Measurements from ENCODE around the gene DUOX1.
"Not testable (repeated sequence)": the region's sequence is repeated elsewhere in the genome, so short reads cannot be mapped to it uniquely, and the experiment has no call there.

DUOX1 gene

GRCh38 chr15:45131510-45131909 lies 1.7 kb downstream of the DUOX1 start:
- DNase-seq (ENCODE audit: low read depth), result no peak
- TF ChIP-seq CTCF (conservative IDR thresholded peaks at IDR 0.05; ENCODE audit: control insufficient read depth, insufficient read depth, low read depth, low read length), result no peak
- H3K4me3 ChIP-seq (ENCODE audit: control insufficient read depth, low read depth, low read length), result no peak overlapping the region

- no peak overlapping the region for H3K4me3 ChIP-seq (ENCODE audit: control insufficient read depth, low read depth, low read length)
- DNase-seq (ENCODE audit: low read depth), result no peak
Measured at GRCh38 chr15:45132844-45133560, 3.2 kb downstream of the DUOX1 start.

GRCh38 chr15:45133561-45133920 lies 3.7 kb downstream of the DUOX1 start:
- H3K4me3 ChIP-seq (ENCODE audit: control insufficient read depth, low read depth, low read length), result no peak overlapping the region
- DNase-seq (ENCODE audit: low read depth), result no peak
- no peak for TF ChIP-seq CTCF (conservative IDR thresholded peaks at IDR 0.05; ENCODE audit: control insufficient read depth, insufficient read depth, low read depth, low read length)

More at GRCh38 chr15:45132844-45133560, 3.2 kb downstream of the DUOX1 start:
- no peak for TF ChIP-seq CTCF (conservative IDR thresholded peaks at IDR 0.05; ENCODE audit: control insufficient read depth, insufficient read depth, low read depth, low read length)

- no peak for TF ChIP-seq CTCF (conservative IDR thresholded peaks at IDR 0.05; ENCODE audit: control insufficient read depth, insufficient read depth, low read depth, low read length)
- no peak overlapping the region for H3K4me3 ChIP-seq (ENCODE audit: control insufficient read depth, low read depth, low read length)
Measured at GRCh38 chr15:45134046-45134445, 4.3 kb downstream of the DUOX1 start.

GRCh38 chr15:45134682-45135604 lies 5.1 kb downstream of the DUOX1 start:
- H3K4me3 ChIP-seq (ENCODE audit: control insufficient read depth, low read depth, low read length), result no peak overlapping the region
- DNase-seq (ENCODE audit: low read depth), result no peak
- no peak for TF ChIP-seq CTCF (conservative IDR thresholded peaks at IDR 0.05; ENCODE audit: control insufficient read depth, insufficient read depth, low read depth, low read length)

More at GRCh38 chr15:45134046-45134445, 4.3 kb downstream of the DUOX1 start:
- no peak for DNase-seq (ENCODE audit: low read depth)

- not testable (repeated sequence) for H3K4me3 ChIP-seq (ENCODE audit: control insufficient read depth, low read depth, low read length); DNase-seq (ENCODE audit: low read depth)
Measured at GRCh38 chr15:45135705-45136377, 6.0 kb downstream of the DUOX1 start.

GRCh38 chr15:45136378-45136764 lies 6.6 kb downstream of the DUOX1 start:
- no peak overlapping the region for H3K4me3 ChIP-seq (ENCODE audit: control insufficient read depth, low read depth, low read length)
- no peak for TF ChIP-seq CTCF (conservative IDR thresholded peaks at IDR 0.05; ENCODE audit: control insufficient read depth, insufficient read depth, low read depth, low read length)
- DNase-seq (ENCODE audit: low read depth), result no peak

All from fibroblast of mammary gland (primary cell).